KMS-11 (cell line): ENCODE results near the gene FBXO21.
"Not testable (repeated sequence)": the region's sequence is repeated elsewhere in the genome, so short reads cannot be mapped to it uniquely, and the experiment has no call there.

Source experiments
- H2AFZ ChIP-seq: fragments of 200-600 bp; sonication (generic); 2 replicates; pipeline ENCODE4 v1.6.1; 2016; ENCODE audit warnings: antibody characterized with exemption, mixed run types, low read depth
- H3K27ac ChIP-seq: fragments of 200-600 bp; sonication (generic); 2 replicates; pipeline ENCODE4 v1.6.1; 2016; ENCODE audit warnings: mild to moderate bottlenecking, mixed run types
- H3K27me3 ChIP-seq: fragments of 200-600 bp; sonication (generic); 2 replicates; pipeline ENCODE4 v1.6.1; 2017; ENCODE audit warnings: mild to moderate bottlenecking, low read depth, mixed run types, moderate library complexity; ENCODE audit not compliant: insufficient read depth
- H3K36me3 ChIP-seq: fragments of 200-600 bp; sonication (generic); 2 replicates; pipeline ENCODE4 v1.6.1; 2017; ENCODE audit warnings: mild to moderate bottlenecking, mixed run types; ENCODE audit not compliant: insufficient read depth
- H3K4me1 ChIP-seq: fragments of 200-600 bp; sonication (generic); 2 replicates; pipeline ENCODE4 v1.6.1; 2016; ENCODE audit warnings: mild to moderate bottlenecking, low read depth, mixed run types; ENCODE audit not compliant: poor library complexity, severe bottlenecking
- H3K4me2 ChIP-seq: fragments of 200-600 bp; sonication (generic); 2 replicates; pipeline ENCODE4 v1.7.0; 2016; ENCODE audit warnings: mild to moderate bottlenecking, mixed run types
- H3K4me3 ChIP-seq: fragments of 200-600 bp; sonication (generic); IDR thresholded peaks from 2 replicates; pipeline ENCODE4 v1.6.1; 2017; ENCODE audit warnings: low read depth, low read length, mixed read lengths; ENCODE audit not compliant: insufficient read depth
- H3K79me2 ChIP-seq: fragments of 200-600 bp; sonication (generic); 2 replicates; pipeline ENCODE4 v1.6.1; 2016; ENCODE audit warnings: low read depth, mixed run types; ENCODE audit not compliant: insufficient read depth
- H3K9ac ChIP-seq: fragments of 200-600 bp; sonication (generic); 2 replicates; pipeline ENCODE4 v1.6.1; 2016; ENCODE audit warnings: mild to moderate bottlenecking, mixed run types
- H4K20me1 ChIP-seq: fragments of 200-600 bp; sonication (generic); 2 replicates; pipeline ENCODE4 v1.6.1; 2016; ENCODE audit warnings: mild to moderate bottlenecking, mixed run types; ENCODE audit not compliant: insufficient read depth
- TF ChIP-seq, protein P1 (sequence below): fragments of 200-600 bp; sonication (generic); conservative IDR thresholded peaks from 2 replicates; pipeline ENCODE4 v1.6.1; 2017; ENCODE audit warnings: low read depth, mild to moderate bottlenecking, antibody characterized with exemption, low read length, moderate library complexity, mixed read lengths

FBXO21 gene

GRCh38 chr12:117097159-117097558 is 93.1 kb downstream of the FBXO21 start:
- no peak overlapping the region for H3K4me3 ChIP-seq
- H4K20me1 ChIP-seq = no peaks in the 10 kb centered on the region
- H2AFZ ChIP-seq = no peak overlapping the region
- no peaks in the 10 kb centered on the region for H3K36me3 ChIP-seq
- TF ChIP-seq, protein P1, sequence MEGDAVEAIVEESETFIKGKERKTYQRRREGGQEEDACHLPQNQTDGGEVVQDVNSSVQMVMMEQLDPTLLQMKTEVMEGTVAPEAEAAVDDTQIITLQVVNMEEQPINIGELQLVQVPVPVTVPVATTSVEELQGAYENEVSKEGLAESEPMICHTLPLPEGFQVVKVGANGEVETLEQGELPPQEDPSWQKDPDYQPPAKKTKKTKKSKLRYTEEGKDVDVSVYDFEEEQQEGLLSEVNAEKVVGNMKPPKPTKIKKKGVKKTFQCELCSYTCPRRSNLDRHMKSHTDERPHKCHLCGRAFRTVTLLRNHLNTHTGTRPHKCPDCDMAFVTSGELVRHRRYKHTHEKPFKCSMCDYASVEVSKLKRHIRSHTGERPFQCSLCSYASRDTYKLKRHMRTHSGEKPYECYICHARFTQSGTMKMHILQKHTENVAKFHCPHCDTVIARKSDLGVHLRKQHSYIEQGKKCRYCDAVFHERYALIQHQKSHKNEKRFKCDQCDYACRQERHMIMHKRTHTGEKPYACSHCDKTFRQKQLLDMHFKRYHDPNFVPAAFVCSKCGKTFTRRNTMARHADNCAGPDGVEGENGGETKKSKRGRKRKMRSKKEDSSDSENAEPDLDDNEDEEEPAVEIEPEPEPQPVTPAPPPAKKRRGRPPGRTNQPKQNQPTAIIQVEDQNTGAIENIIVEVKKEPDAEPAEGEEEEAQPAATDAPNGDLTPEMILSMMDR = no peak
- no peaks in the 10 kb centered on the region for H3K79me2 ChIP-seq
- H3K27me3 ChIP-seq = no peaks in the 10 kb centered on the region
- H3K27ac ChIP-seq = no peak overlapping the region
- no peak overlapping the region for H3K9ac ChIP-seq
- peaks cover 3% of the 10 kb centered on the region for H3K4me1 ChIP-seq
- no peak overlapping the region for H3K4me2 ChIP-seq

GRCh38 chr12:117096501-117097042 is 93.7 kb downstream of the FBXO21 start:
- Histone ChIP-seq H3K27ac (no peak overlapping the region), H3K36me3 (no peaks in the 10 kb centered on the region), H4K20me1 (no peaks in the 10 kb centered on the region), H3K9ac (no peak overlapping the region), H3K27me3 (no peaks in the 10 kb centered on the region), H3K79me2 (no peaks in the 10 kb centered on the region), H3K4me2 (no peak overlapping the region), H3K4me3 (no peak overlapping the region), H2AFZ (no peak overlapping the region), H3K4me1 (peaks cover 3% of the 10 kb centered on the region)
- TF ChIP-seq, protein P1 = no peak

DNA sequence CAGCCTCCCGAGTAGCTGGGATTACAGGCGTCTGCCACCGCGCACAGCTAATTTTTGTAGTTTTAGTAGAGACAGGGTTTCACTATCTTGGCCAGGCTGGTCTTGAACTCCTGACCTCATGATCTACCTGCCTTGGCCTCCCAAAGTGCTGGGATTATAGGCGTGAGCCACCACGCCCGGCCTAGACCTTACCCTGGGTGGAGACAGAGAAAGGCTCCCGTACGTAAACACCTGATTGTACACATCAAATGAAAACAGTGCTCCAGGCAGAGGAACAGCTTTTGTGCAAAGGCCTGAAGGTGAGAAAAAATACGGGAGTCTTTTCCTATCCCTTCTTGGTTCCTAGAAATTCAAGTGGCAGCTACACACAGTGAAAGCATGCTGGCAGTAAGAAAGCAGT is 95.1 kb downstream of the FBXO21 start:
- H4K20me1 ChIP-seq, H3K79me2 ChIP-seq, H2AFZ ChIP-seq, H3K4me3 ChIP-seq, H3K4me1 ChIP-seq, H3K4me2 ChIP-seq, H3K9ac ChIP-seq, H3K36me3 ChIP-seq, H3K27me3 ChIP-seq, H3K27ac ChIP-seq: not testable (repeated sequence)

DNA sequence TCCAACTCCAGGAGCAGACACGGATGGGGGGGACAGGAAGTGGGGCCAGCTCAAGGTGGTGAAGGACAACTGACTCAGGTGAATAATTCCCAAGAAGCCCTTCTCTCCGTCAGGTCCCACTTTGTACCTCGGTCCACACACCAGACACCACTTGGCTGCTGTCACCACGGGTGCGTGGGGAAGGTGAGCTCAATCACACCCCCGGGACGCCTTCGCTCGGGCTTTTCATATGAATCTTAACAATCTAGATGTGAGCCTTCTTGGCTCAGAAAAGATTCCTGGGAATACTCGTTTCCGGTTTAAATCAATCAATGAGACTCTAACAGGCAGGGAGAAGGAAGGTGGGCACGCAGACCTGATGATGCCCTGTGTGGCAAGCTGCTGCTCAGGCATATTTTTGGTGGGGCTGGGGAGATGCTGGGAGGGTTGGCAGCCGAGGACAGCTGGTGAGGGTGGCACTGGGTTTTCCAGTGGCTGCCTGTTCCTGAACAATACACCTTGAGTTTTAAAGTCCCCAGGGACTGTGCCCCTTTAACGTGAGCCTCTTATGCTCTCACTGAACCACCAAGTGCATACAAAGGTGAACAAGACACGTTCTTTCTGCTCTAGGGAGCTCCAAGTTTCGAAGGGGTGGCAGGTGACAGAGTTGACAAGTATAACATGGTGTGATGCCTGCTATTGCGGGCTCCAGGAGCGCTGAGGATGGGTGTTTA is 96.2 kb downstream of the FBXO21 start:
- H3K36me3 ChIP-seq = no peaks in the 10 kb centered on the region
- H4K20me1 ChIP-seq = no peaks in the 10 kb centered on the region
- H3K4me1 ChIP-seq = peaks cover 3% of the 10 kb centered on the region
- H3K27me3 ChIP-seq = no peaks in the 10 kb centered on the region
- H3K9ac ChIP-seq = no peak overlapping the region
- no peak overlapping the region for H2AFZ ChIP-seq
- no peak overlapping the region for H3K27ac ChIP-seq
- TF ChIP-seq, protein P1 = no peak
- no peak overlapping the region for H3K4me3 ChIP-seq
- H3K79me2 ChIP-seq = no peaks in the 10 kb centered on the region
- no peak overlapping the region for H3K4me2 ChIP-seq

DNA sequence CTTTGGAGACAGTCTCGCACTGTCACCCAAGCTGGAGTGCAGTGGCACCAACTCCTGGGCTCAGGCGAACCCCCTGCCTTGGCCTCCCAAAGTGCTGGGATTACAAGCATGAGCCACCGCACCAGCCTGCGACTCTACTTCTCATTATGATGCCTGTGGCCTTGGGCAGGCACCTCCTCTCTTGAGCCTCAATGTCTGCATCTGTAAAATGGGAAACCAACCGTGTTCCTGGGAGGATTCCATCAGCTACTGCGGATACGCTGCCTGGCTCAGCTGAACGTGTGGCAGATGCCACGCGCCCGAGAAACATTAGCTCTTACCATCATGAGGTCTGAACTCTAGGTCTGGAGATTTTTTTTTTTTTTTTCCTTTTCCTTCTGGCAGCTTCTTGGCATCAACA is 96.8 kb downstream of the FBXO21 start:
- Histone ChIP-seq H3K4me1 (peaks cover 3% of the 10 kb centered on the region), H3K36me3 (no peaks in the 10 kb centered on the region), H3K79me2 (no peaks in the 10 kb centered on the region), H3K9ac (no peak overlapping the region), H3K27me3 (no peaks in the 10 kb centered on the region), H3K4me2 (no peak overlapping the region), H2AFZ (no peak overlapping the region), H3K27ac (no peak overlapping the region), H3K4me3 (no peak overlapping the region), H4K20me1 (no peaks in the 10 kb centered on the region)
- TF ChIP-seq, protein P1 = no peak
